ENCODE results near the gene LCN2. TPM values are rescaled to one million over a fixed set of nuclear protein-coding genes. Genes with fewer than 3 reads are reported as not detected.
A peak's percentile ranks its signal among the peaks of the same experiment; 100 is the strongest.

The LCN2 gene
- total and polyA plus RNA-seq, 9 of the 15 experiments (the other 6 are each of a cell fraction or from before 2014, with no cell fraction given): 0.10 to 1.2 (median 0.44) TPM; not detected in 1

GRCh38 chr9:128159784-128160602 is 10.7 kb downstream of the LCN2 start, which contains the start of gene BBLN (continued):
- TF ChIP-seq CREBBP (IDR thresholded peaks at IDR 0.05; ENCODE audit: low read depth, low read length): no peak
- TF ChIP-seq PTRF (tag; IDR thresholded peaks at IDR 0.05): no peak
- TF ChIP-seq FOXP4 (CRISPR knock-in tag; IDR thresholded peaks at IDR 0.05; ENCODE audit: borderline replicate concordance): no peak
- TF ChIP-seq ZZZ3 (IDR thresholded peaks at IDR 0.05): no peak
- TF ChIP-seq RBM39 (optimal IDR thresholded peaks at IDR 0.05; ENCODE audit: low read depth, low read length): no peak
- TF ChIP-seq ZNF76 (CRISPR knock-in tag; IDR thresholded peaks at IDR 0.05; ENCODE audit: borderline replicate concordance): peak; percentile 89
- TF ChIP-seq CHD2 (IDR thresholded peaks at IDR 0.05; ENCODE audit: low read depth, low read length): no peak
- TF ChIP-seq SRSF3 (IDR thresholded peaks at IDR 0.05; ENCODE audit: insufficient read depth, low read length): no peak
- no peak for TF ChIP-seq ARID3A (IDR thresholded peaks at IDR 0.05; ENCODE audit: borderline replicate concordance, low read depth, low read length)
- TF ChIP-seq PCBP1 (IDR thresholded peaks at IDR 0.05; ENCODE audit: low read depth, low read length, poor library complexity, severe bottlenecking): peak; percentile 86
- TF ChIP-seq ZNF766 (CRISPR knock-in tag; conservative IDR thresholded peaks at IDR 0.05): no peak
- TF ChIP-seq IRF1 (CRISPR knock-in tag; IDR thresholded peaks at IDR 0.05; ENCODE audit: borderline replicate concordance): no peak
- TF ChIP-seq MCM5 (IDR thresholded peaks at IDR 0.05; ENCODE audit: low read depth): no peak
- TF ChIP-seq GMEB1 (CRISPR knock-in tag; IDR thresholded peaks at IDR 0.05): peak; percentile 62
- TF ChIP-seq MTA3 (IDR thresholded peaks at IDR 0.05; ENCODE audit: borderline replicate concordance): no peak
- TF ChIP-seq FOXM1 (IDR thresholded peaks at IDR 0.05; ENCODE audit: low read depth): no peak
- TF ChIP-seq FOXM1 (CRISPR knock-in tag; IDR thresholded peaks at IDR 0.05; ENCODE audit: low read depth): no peak
- TF ChIP-seq ZNF561 (CRISPR knock-in tag; conservative IDR thresholded peaks at IDR 0.05): no peak; the same call in none of the 2 replicates
- no peak for TF ChIP-seq L3MBTL2 (IDR thresholded peaks at IDR 0.05)
- TF ChIP-seq E2F6 (IDR thresholded peaks at IDR 0.05; ENCODE audit: borderline replicate concordance in 1 of 2, extremely low read depth in 1 of 2, insufficient read depth in 1 of 2, insufficient read length in 1 of 2, low read depth in 1 of 2, low read length in 1 of 2, poor library complexity in 1 of 2, severe bottlenecking in 1 of 2): peak; percentile 36 to 60
